Lower lobe of right lung (tissue), 2 donors: Measurements from ENCODE around the gene BMP2K. TPM values are rescaled to one million over a fixed set of nuclear protein-coding genes. Genes with fewer than 3 reads are reported as not detected.

Source experiments
- ATAC-seq, 2 donors: fragments of 200-7000 bp; cut with Tn5 transposase; one replicate each; pipeline ENCODE4 v1.9.1; 2020 to 2022; ENCODE audit warnings: mild to moderate bottlenecking in 2 of 2, moderate library complexity in 2 of 2
- DNase-seq: peaks from one replicate; pipeline ENCODE4 v3.0.0-alpha.2; 2020
- H3K27ac ChIP-seq: fragments of 200-600 bp; one replicate; pipeline ENCODE4 v1.8.0; 2022
- H3K27me3 ChIP-seq: fragments of 200-600 bp; one replicate; pipeline ENCODE4 v1.8.0; 2022; ENCODE audit warnings: low read depth
- H3K36me3 ChIP-seq: fragments of 200-600 bp; one replicate; pipeline ENCODE4 v1.8.0; 2022; ENCODE audit warnings: mild to moderate bottlenecking
- H3K4me1 ChIP-seq: fragments of 200-600 bp; one replicate; pipeline ENCODE4 v1.8.0; 2022
- H3K4me3 ChIP-seq: fragments of 200-600 bp; one replicate; pipeline ENCODE4 v1.8.0; 2022; ENCODE audit warnings: mild to moderate bottlenecking
- H3K9me3 ChIP-seq: fragments of 200-600 bp; one replicate; pipeline ENCODE4 v1.8.0; 2022
- intact Hi-C: fragments of 100-400 bp; cut with DNase I; formaldehyde crosslinking; loops from one replicate; pipeline ENCODE4 v1.11.0; 2022
- total RNA-seq: library from RNA; stranded (reverse); fragmentation: NEBNext Ultra II Directional; extraction: Animal tissue kit (Norgen Biotek cat#: 25700); gene quantifications from one replicate; pipeline ENCODE4 v1.2.1, GENCODE V29; 2021
- TF ChIP-seq, protein P1 (sequence below): fragments of 200-600 bp; IDR thresholded peaks from one replicate; pipeline ENCODE4 v1.8.0; 2022; ENCODE audit warnings: antibody characterized with exemption, mild to moderate bottlenecking
- donor health status: DM: no; HTN: yes; CAD: no; lungs with severe emphysema.

The BMP2K gene
- total RNA-seq, 1 donor from 2014 or later: 48.9 TPM

GRCh38 chr4:78922207-78922606 lies 146.1 kb downstream of the BMP2K start:
- no peak for ATAC-seq
- intact Hi-C loops: no loop called here
- TF ChIP-seq, protein P1, sequence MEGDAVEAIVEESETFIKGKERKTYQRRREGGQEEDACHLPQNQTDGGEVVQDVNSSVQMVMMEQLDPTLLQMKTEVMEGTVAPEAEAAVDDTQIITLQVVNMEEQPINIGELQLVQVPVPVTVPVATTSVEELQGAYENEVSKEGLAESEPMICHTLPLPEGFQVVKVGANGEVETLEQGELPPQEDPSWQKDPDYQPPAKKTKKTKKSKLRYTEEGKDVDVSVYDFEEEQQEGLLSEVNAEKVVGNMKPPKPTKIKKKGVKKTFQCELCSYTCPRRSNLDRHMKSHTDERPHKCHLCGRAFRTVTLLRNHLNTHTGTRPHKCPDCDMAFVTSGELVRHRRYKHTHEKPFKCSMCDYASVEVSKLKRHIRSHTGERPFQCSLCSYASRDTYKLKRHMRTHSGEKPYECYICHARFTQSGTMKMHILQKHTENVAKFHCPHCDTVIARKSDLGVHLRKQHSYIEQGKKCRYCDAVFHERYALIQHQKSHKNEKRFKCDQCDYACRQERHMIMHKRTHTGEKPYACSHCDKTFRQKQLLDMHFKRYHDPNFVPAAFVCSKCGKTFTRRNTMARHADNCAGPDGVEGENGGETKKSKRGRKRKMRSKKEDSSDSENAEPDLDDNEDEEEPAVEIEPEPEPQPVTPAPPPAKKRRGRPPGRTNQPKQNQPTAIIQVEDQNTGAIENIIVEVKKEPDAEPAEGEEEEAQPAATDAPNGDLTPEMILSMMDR: no peak
- Histone ChIP-seq H3K27me3 (no peaks in the 10 kb centered on the region), H3K4me1 (no peaks in the 10 kb centered on the region), H3K9me3 (no peaks in the 10 kb centered on the region), H3K36me3 (peaks cover 16% of the 10 kb centered on the region), H3K4me3 (no peak overlapping the region), H3K27ac (no peak overlapping the region)
- DNase-seq: no peak

DNA sequence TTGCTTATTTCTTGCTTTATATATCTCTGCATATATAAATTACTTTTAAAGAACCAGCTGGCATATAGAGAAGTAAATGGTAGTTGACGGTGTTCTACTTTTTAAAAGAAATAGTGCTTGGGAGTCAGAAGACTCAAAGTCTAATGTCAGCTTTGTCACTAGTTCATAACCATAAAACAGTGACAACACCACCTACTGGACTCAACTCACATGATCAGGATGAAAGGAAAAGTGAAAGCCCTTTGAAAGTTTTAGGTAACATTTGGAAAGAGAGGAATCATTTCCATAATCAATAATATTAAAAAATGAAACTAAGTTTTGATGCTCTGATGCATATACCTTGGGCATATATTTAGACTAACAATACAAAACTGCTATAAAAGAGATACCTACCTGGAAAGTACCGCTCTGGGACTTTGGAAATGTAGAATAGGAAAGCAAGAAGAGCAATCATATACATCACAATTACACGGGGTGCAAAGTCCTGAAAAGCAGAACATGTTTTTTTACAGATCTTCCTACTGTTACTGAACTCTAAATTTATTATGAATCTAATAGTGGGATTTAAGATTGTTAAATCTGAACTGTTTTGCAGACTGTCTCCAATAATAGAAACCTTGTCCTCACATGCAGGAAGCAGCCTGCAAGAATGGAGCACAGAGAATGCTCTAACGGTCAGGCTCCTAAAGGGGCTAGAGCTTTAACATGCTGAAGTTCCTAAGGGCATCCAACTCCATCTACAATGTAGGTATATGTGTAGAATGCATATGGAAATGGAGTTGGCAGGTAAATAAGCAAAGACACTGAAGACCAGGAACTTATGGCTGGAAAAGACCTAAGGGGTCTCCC lies 147.5 kb downstream of the BMP2K start:
- no peaks in the 10 kb centered on the region for H3K9me3 ChIP-seq
- intact Hi-C loops: no loop called here
- H3K36me3 ChIP-seq: peaks cover 23% of the 10 kb centered on the region
- no peaks in the 10 kb centered on the region for H3K4me1 ChIP-seq
- no peak overlapping the region for H3K4me3 ChIP-seq
- no peak for ATAC-seq
- H3K27me3 ChIP-seq: no peaks in the 10 kb centered on the region
- TF ChIP-seq, protein P1: no peak
- no peak overlapping the region for H3K27ac ChIP-seq
- DNase-seq: no peak

DNA sequence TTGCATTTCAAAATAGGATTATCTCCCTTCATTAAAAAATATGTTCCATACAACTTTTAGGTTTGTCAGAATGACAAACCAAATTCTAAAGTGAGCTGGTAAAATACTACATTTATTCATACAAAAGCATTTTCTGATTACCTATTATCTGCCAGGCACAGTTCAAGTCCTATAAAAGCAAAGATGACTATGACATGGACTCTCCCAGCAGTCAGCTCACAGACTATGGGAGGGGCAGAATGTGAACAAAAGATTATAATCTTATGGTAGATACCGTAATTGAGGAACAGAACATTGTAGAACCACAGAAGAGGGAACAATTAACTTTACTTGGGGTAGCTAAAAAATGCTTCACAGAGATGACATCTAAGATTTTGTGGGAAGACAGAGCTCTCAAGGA lies 150.7 kb downstream of the BMP2K start:
- Histone ChIP-seq H3K4me1 (no peaks in the 10 kb centered on the region), H3K27ac (no peak overlapping the region), H3K27me3 (no peaks in the 10 kb centered on the region), H3K4me3 (no peak overlapping the region), H3K9me3 (no peaks in the 10 kb centered on the region), H3K36me3 (peaks cover 32% of the 10 kb centered on the region)
- no peak for ATAC-seq
- no peak for DNase-seq
- TF ChIP-seq, protein P1: no peak
- intact Hi-C loops: no loop called here

GRCh38 chr4:78928835-78929234 lies 152.7 kb downstream of the BMP2K start:
- H3K4me1 ChIP-seq: no peaks in the 10 kb centered on the region
- peaks cover 29% of the 10 kb centered on the region for H3K36me3 ChIP-seq
- no peaks in the 10 kb centered on the region for H3K9me3 ChIP-seq
- no peak for ATAC-seq
- H3K27ac ChIP-seq: no peak overlapping the region
- H3K27me3 ChIP-seq: no peaks in the 10 kb centered on the region
- TF ChIP-seq, protein P1: no peak
- intact Hi-C loops: no loop called here
- no peak for DNase-seq
- no peak overlapping the region for H3K4me3 ChIP-seq

GRCh38 chr4:78930016-78930629 lies 154.0 kb downstream of the BMP2K start:
- TF ChIP-seq, protein P1: no peak
- no peak overlapping the region for H3K27ac ChIP-seq
- H3K9me3 ChIP-seq: no peaks in the 10 kb centered on the region
- intact Hi-C loops: no loop called here
- H3K36me3 ChIP-seq: peaks cover 29% of the 10 kb centered on the region
- ATAC-seq: no peak
- no peaks in the 10 kb centered on the region for H3K27me3 ChIP-seq
- no peak for DNase-seq
- no peak overlapping the region for H3K4me3 ChIP-seq
- no peaks in the 10 kb centered on the region for H3K4me1 ChIP-seq
